Choroid plexus epithelial cell (primary cell): ENCODE measurements around the gene TOPBP1.
"Not testable (repeated sequence)": the region's sequence is repeated elsewhere in the genome, so short reads cannot be mapped to it uniquely, and the experiment has no call there.

ENCODE experiments used
- DNase-seq: peaks from one replicate; pipeline ENCODE4 v3.0.0-alpha.2; 2010; ENCODE audit warnings: low read depth
- H3K4me3 ChIP-seq: 2 replicates; pipeline ENCODE4 v1.5.1; 2011; ENCODE audit warnings: low read depth, mild to moderate bottlenecking, control low read depth, low read length, moderate library complexity
- CTCF ChIP-seq: conservative IDR thresholded peaks from 2 replicates; pipeline ENCODE4 v1.5.1; 2011; ENCODE audit warnings: low read depth, mild to moderate bottlenecking, control low read depth, inconsistent platforms, low read length, moderate library complexity

Gene TOPBP1

DNA sequence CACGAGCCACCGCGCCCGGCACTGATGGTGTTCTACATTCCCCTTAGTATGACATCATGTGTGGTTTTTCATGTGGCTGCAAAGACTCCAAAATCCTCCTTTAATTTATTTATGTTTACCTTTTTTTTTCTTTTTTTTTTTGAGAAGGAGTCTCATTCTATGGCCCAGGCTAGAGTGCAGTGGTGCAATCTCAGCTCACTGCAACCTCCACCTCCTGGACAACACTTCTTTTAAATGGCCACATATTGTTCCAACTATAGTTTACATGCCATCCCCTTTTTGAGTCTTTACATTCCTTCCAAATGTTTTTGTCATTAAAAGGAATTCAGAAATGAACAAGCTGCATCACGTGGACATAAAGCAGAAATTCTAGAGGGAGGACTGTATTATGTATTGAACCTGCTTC, 98.6 kb downstream of the TOPBP1 start:
- peak; percentile 45 for DNase-seq
- no peak for TF ChIP-seq CTCF
- H3K4me3 ChIP-seq, result no peak overlapping the region

GRCh38 chr3:133562376-133562775, 99.4 kb downstream of the TOPBP1 start:
- no peak for DNase-seq
- no peak overlapping the region for H3K4me3 ChIP-seq
- no peak for TF ChIP-seq CTCF

DNA sequence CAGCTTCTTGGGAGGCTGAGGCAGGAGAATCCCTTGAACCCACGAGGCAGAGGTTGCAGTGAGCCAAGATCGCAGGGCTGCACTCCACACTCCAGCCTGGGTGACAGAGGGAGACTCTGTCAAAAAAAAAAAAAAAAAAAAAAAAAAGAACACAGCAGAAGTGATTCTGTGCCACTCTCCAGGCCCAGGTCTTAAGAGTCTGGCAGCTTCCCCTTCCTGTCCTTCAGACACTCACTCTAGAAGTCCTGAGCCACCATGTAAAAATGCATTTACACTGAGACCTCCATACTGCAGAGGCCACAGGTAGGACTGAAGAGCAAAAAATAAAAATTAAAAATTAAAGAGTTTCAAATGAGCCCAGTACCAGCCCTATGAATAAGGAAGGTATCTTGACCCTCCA, 100.1 kb downstream of the TOPBP1 start:
- no peak overlapping the region for H3K4me3 ChIP-seq
- TF ChIP-seq CTCF, result no peak
- DNase-seq, result no peak

- DNase-seq, H3K4me3 ChIP-seq: not testable (repeated sequence)
These were observed 110.2 kb downstream of the TOPBP1 start for GRCh38 chr3:133551589-133551988.
